Liver (tissue), 9 donors: ENCODE results near the gene PPP2R3B. TPM values are rescaled to one million over a fixed set of nuclear protein-coding genes. Genes with fewer than 3 reads are reported as not detected.

ENCODE experiments used
- DNase-seq: peaks from one replicate; pipeline ENCODE4 v3.0.0-alpha.2; 2017; ENCODE audit warnings: low spot score
- H3K27ac ChIP-seq, 2 donors: one replicate each; pipeline ENCODE4 v1.7.0; 2013; ENCODE audit warnings: inconsistent platforms in 2 of 2, low read length in 2 of 2, control low read depth in 1 of 2, low read depth in 1 of 2, mild to moderate bottlenecking in 1 of 2
- H3K27me3 ChIP-seq, 4 donors: one replicate each; pipeline versions ENCODE4 v1.6.1 to v1.7.0; 2013; ENCODE audit warnings: low read length in 3 of 4, inconsistent platforms in 1 of 4, mild to moderate bottlenecking in 1 of 4, moderate library complexity in 1 of 4; ENCODE audit not compliant: control insufficient read depth in 4 of 4, insufficient read depth in 4 of 4
- H3K36me3 ChIP-seq, 4 donors: one replicate each; pipeline versions ENCODE4 v1.6.1 to v1.7.0; 2013; ENCODE audit warnings: low read length in 3 of 4, mild to moderate bottlenecking in 3 of 4, low read depth in 1 of 4, moderate library complexity in 1 of 4; ENCODE audit not compliant: control insufficient read depth in 4 of 4, insufficient read depth in 3 of 4
- H3K4me1 ChIP-seq, 4 donors: one replicate each; pipeline versions ENCODE4 v1.6.1 to v1.7.0; 2013; ENCODE audit warnings: low read length in 3 of 4, mild to moderate bottlenecking in 3 of 4, moderate library complexity in 1 of 4; ENCODE audit not compliant: control insufficient read depth in 4 of 4, insufficient read depth in 4 of 4
- H3K4me3 ChIP-seq, 3 donors: one replicate each; pipeline versions ENCODE4 v1.6.1 to v1.7.0; 2013; ENCODE audit warnings: low read length in 3 of 3, control low read depth in 1 of 3, low read depth in 1 of 3, mild to moderate bottlenecking in 1 of 3
- H3K9ac ChIP-seq, 2 donors: one replicate each; pipeline ENCODE4 v1.7.0; 2013; ENCODE audit warnings: low read length in 2 of 2, mild to moderate bottlenecking in 2 of 2, moderate library complexity in 2 of 2, control low read depth in 1 of 2, low read depth in 1 of 2
- H3K9me3 ChIP-seq, 4 donors: one replicate each; pipeline versions ENCODE4 v1.6.1 to v1.7.0; 2013; ENCODE audit warnings: low read length in 3 of 4; ENCODE audit not compliant: control insufficient read depth in 4 of 4
- EGR1 ChIP-seq, 2 donors: IDR thresholded peaks; 2 replicates each; pipeline ENCODE4 v1.6.1; 2016 to 2018; ENCODE audit warnings: antibody characterized with exemption in 2 of 2, low read depth in 2 of 2
- FOXA1 ChIP-seq: IDR thresholded peaks from 2 replicates; pipeline ENCODE4 v1.6.1; 2016; ENCODE audit warnings: antibody characterized with exemption
- FOXA2 ChIP-seq: IDR thresholded peaks from 2 replicates; pipeline ENCODE4 v1.6.1; 2016; ENCODE audit warnings: antibody characterized with exemption
- GABPA ChIP-seq, 2 donors: IDR thresholded peaks in 1 of 2; conservative IDR thresholded peaks in 1 of 2; 2 replicates each; pipeline ENCODE4 v1.6.1; 2016; ENCODE audit warnings: antibody characterized with exemption in 2 of 2, mild to moderate bottlenecking in 1 of 2, moderate library complexity in 1 of 2
- HNF4A ChIP-seq, 2 donors: conservative IDR thresholded peaks; 2 replicates each; pipeline ENCODE4 v1.6.1; 2016; ENCODE audit warnings: antibody characterized with exemption in 2 of 2, mild to moderate bottlenecking in 2 of 2
- JUND ChIP-seq, 2 donors: IDR thresholded peaks; 2 replicates each; pipeline ENCODE4 v1.6.1; 2016; ENCODE audit warnings: antibody characterized with exemption in 2 of 2
- MAX ChIP-seq: IDR thresholded peaks from 2 replicates; pipeline ENCODE4 v1.6.1; 2016; ENCODE audit warnings: antibody characterized with exemption
- NR2F2 ChIP-seq: IDR thresholded peaks from 2 replicates; pipeline ENCODE4 v1.6.1; 2016; ENCODE audit warnings: antibody characterized with exemption
- RAD21 ChIP-seq, 2 donors: IDR thresholded peaks; 2 replicates each; pipeline ENCODE4 v1.6.1; 2016; ENCODE audit warnings: antibody characterized with exemption in 2 of 2, mild to moderate bottlenecking in 2 of 2
- RXRA ChIP-seq, 2 donors: IDR thresholded peaks; 2 replicates each; pipeline ENCODE4 v1.6.1; 2017 to 2018; ENCODE audit warnings: antibody characterized with exemption in 2 of 2, mild to moderate bottlenecking in 1 of 2
- SP1 ChIP-seq: IDR thresholded peaks from 2 replicates; pipeline ENCODE4 v1.6.1; 2018; ENCODE audit warnings: antibody characterized with exemption, mild to moderate bottlenecking
- TAF1 ChIP-seq: conservative IDR thresholded peaks from 2 replicates; pipeline ENCODE4 v1.6.1; 2016; ENCODE audit warnings: antibody characterized with exemption, mild to moderate bottlenecking
- YY1 ChIP-seq: IDR thresholded peaks from 2 replicates; pipeline ENCODE4 v1.6.1; 2016; ENCODE audit warnings: antibody characterized with exemption, mild to moderate bottlenecking
- WGBS: extraction: QIAGEN DNeasy Blood & Tissue Kit; methylation state at CpG from one replicate; pipeline ENCODE4 v1.1.7; 2013; 5-methylcytosine and 5-hydroxymethylcytosine counted together
- polyA plus RNA-seq, 2 donors: library from polyadenylated mRNA; stranded (reverse) in 1 of 2; unstranded in 1 of 2; fragments of 200-250 nt in 1 of 2; fragments of >200 nt in 1 of 2; fragmentation: Nextera tagmentation in 1 of 2; extraction: Ambion mirVana in 1 of 2; gene quantifications; one replicate each; pipeline versions ENCODE4 v1.2.1 to v1.2.3, GENCODE V29; 2013 to 2015
- total RNA-seq, 2 donors: library from RNA; depleted of rRNA; stranded (reverse); fragments of >200 nt; gene quantifications; one replicate each; pipeline ENCODE4 v1.2.3, GENCODE V29; 2014
- TF ChIP-seq, protein P1 (sequence below): fragments of 150-350 bp; IDR thresholded peaks from 2 replicates; pipeline ENCODE4 v1.5.1; 2017; ENCODE audit warnings: improper control_type of control experiment, low read depth, low read length; ENCODE audit not compliant: missing input control
- TF ChIP-seq, protein P2 (sequence below): IDR thresholded peaks from 2 replicates; pipeline ENCODE4 v1.6.1; 2016; ENCODE audit warnings: antibody characterized with exemption
- TF ChIP-seq, protein P3 (sequence below): IDR thresholded peaks from 2 replicates; pipeline ENCODE4 v1.6.1; 2016; ENCODE audit warnings: antibody characterized with exemption, mild to moderate bottlenecking
- donor health status: healthy.
- donor health status: healthy.
- donor health status: healthy.
- donor health status: healthy.
- donor health status: healthy.

Gene PPP2R3B
- total and polyA plus RNA-seq, 4 donors, result 1.2 to 8.2 (median 4.3) TPM

DNA sequence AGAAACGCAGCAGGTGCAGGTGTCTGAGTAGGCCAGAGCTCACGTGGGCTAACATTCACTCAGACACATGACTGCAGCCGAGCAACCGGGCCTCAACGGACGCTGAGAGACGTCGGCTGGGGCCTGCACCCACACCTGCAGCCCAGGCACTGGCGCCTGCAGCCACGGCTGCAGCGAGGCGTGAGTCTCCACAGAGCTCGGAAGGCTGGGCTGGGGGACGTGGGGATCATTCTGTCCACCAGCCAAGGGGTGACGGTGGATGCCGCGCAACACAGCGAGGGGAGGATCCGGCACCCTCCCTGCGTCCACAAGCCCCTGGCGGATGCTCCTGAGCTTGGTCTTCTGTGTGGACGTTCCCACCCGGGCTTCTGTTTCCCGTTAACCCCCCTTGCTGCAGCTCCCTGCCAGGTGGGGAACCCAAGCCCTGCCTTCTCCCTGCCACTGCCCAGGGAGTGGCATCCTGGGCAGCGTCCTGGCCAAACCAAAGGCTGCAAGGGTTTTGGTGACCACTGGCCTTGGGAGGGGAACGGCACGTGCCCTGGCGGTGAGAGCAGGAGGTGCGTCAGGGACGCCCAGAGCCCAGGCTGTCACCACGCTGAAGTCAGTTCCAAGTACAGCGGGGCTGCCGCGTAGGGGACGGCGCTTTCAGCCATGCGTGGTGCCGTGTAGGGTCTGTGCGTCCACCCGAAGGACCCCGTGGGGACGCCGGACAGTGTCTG is 16.3 kb downstream of the PPP2R3B start:
- Histone ChIP-seq H3K27ac (no peak overlapping the region), H3K36me3 (no peaks in the 10 kb centered on the region), H3K9ac (no peak overlapping the region), H3K9me3 (no peaks in the 10 kb centered on the region), H3K27me3 (peaks cover 0 to 8% (median 0%) of the 10 kb centered on the region in 4 donors), H3K4me1 (peaks cover 8 to 22% (median 16%) of the 10 kb centered on the region in 4 donors), H3K4me3 (no peak overlapping the region)
- 94% methylated on average over 43 of the region's 43 CpGs for WGBS
- TF ChIP-seq SP1 (no peak), FOXA2 (no peak)
- no peak for DNase-seq

DNA sequence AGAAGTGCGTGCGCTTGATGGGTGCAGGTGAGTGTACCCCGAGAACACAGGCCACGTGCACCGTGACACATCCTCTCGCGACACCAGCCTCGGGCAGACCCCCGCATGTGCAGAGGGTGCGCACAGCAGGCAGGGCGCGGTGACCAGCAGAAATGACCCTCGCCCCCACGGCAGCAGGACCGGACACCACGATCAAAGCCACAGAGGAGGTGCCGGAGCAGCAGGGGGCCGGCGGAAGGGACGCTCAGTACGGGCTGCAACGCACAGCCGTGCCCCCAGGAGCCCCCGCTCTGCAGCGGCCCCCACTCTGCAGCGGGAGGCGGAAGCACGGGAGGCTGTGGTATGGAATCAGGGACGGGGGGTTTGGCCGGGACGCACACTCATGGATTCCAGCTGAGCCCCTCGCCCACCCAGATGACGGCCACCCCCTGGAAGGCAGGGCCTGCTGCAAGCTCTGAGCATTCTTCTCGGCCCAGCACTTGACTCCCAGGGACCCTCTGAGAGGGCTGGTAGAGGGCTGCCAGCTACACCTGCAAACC is 17.1 kb downstream of the PPP2R3B start:
- H3K4me3 ChIP-seq, result no peak overlapping the region
- H3K27me3 ChIP-seq, result peaks cover 0 to 6% (median 0%) of the 10 kb centered on the region in 4 donors
- H3K36me3 ChIP-seq, result no peaks in the 10 kb centered on the region
- no peak for DNase-seq
- no peak overlapping the region for H3K9ac ChIP-seq
- 95% methylated on average over 34 of the region's 34 CpGs for WGBS
- peaks cover 8 to 18% (median 14%) of the 10 kb centered on the region in 4 donors for H3K4me1 ChIP-seq
- no peak overlapping the region for H3K27ac ChIP-seq
- no peaks in the 10 kb centered on the region for H3K9me3 ChIP-seq
- TF ChIP-seq YY1 (no peak), MAX (no peak), FOXA2 (no peak), FOXA1 (no peak), EGR1 (IDR thresholded peaks at IDR 0.05; ENCODE audit: low read depth in 2 of 2) (no peak), RAD21 (IDR thresholded peaks at IDR 0.05) (no peak), SP1 (no peak), NR2F2 (no peak), HNF4A (conservative IDR thresholded peaks at IDR 0.05) (no peak), JUND (IDR thresholded peaks at IDR 0.05) (no peak), RXRA (IDR thresholded peaks at IDR 0.05) (no peak), TAF1 (no peak), GABPA (IDR thresholded peaks at IDR 0.05 in 1 of 2, conservative IDR thresholded peaks at IDR 0.05 in 1 of 2) (no peak)
- TF ChIP-seq, protein P1, sequence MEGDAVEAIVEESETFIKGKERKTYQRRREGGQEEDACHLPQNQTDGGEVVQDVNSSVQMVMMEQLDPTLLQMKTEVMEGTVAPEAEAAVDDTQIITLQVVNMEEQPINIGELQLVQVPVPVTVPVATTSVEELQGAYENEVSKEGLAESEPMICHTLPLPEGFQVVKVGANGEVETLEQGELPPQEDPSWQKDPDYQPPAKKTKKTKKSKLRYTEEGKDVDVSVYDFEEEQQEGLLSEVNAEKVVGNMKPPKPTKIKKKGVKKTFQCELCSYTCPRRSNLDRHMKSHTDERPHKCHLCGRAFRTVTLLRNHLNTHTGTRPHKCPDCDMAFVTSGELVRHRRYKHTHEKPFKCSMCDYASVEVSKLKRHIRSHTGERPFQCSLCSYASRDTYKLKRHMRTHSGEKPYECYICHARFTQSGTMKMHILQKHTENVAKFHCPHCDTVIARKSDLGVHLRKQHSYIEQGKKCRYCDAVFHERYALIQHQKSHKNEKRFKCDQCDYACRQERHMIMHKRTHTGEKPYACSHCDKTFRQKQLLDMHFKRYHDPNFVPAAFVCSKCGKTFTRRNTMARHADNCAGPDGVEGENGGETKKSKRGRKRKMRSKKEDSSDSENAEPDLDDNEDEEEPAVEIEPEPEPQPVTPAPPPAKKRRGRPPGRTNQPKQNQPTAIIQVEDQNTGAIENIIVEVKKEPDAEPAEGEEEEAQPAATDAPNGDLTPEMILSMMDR, result no peak
- TF ChIP-seq, protein P2, sequence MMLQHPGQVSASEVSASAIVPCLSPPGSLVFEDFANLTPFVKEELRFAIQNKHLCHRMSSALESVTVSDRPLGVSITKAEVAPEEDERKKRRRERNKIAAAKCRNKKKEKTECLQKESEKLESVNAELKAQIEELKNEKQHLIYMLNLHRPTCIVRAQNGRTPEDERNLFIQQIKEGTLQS, result no peak
- TF ChIP-seq, protein P3, sequence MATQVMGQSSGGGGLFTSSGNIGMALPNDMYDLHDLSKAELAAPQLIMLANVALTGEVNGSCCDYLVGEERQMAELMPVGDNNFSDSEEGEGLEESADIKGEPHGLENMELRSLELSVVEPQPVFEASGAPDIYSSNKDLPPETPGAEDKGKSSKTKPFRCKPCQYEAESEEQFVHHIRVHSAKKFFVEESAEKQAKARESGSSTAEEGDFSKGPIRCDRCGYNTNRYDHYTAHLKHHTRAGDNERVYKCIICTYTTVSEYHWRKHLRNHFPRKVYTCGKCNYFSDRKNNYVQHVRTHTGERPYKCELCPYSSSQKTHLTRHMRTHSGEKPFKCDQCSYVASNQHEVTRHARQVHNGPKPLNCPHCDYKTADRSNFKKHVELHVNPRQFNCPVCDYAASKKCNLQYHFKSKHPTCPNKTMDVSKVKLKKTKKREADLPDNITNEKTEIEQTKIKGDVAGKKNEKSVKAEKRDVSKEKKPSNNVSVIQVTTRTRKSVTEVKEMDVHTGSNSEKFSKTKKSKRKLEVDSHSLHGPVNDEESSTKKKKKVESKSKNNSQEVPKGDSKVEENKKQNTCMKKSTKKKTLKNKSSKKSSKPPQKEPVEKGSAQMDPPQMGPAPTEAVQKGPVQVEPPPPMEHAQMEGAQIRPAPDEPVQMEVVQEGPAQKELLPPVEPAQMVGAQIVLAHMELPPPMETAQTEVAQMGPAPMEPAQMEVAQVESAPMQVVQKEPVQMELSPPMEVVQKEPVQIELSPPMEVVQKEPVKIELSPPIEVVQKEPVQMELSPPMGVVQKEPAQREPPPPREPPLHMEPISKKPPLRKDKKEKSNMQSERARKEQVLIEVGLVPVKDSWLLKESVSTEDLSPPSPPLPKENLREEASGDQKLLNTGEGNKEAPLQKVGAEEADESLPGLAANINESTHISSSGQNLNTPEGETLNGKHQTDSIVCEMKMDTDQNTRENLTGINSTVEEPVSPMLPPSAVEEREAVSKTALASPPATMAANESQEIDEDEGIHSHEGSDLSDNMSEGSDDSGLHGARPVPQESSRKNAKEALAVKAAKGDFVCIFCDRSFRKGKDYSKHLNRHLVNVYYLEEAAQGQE, result no peak
